H1 (cell line): ENCODE measurements around the gene SLC44A5. TPM values are rescaled to one million over a fixed set of nuclear protein-coding genes. Genes with fewer than 3 reads are reported as not detected.

Experiments
- CTCF ChIA-PET: fragments of 300-600 bp; sonication (Branson Sonifier 250); formaldehyde crosslinking; loops from one replicate; lab custom pipeline; 2021; ENCODE audit not compliant: partially characterized antibody; lab: Charles Lee
- POLR2A ChIA-PET: fragments of 300-600 bp; sonication (Branson Sonifier 250); formaldehyde crosslinking; loops from one replicate; lab custom pipeline; 2021; ENCODE audit warnings: inconsistent platforms; ENCODE audit not compliant: partially characterized antibody; lab: Charles Lee
- DNase-seq, 2 experiments: peaks; one replicate each; pipeline versions ENCODE4 v3.0.0 to v3.0.0-alpha.2; 2010 to 2022; ENCODE audit warnings: low spot score in 2 of 2, low read depth in 1 of 2, mixed read lengths in 1 of 2
- FAIRE-seq: peaks from 2 replicates; lab custom pipeline; 2011; peaks lifted over from hg19 to GRCh38; lab: Jason Lieb, UNC
- H2AFZ ChIP-seq: 2 replicates; pipeline ENCODE4 v1.8.1; 2012; ENCODE audit warnings: low read length, inconsistent platforms
- H2AK5ac ChIP-seq: 2 replicates; pipeline ENCODE4 v1.6.1; 2013; ENCODE audit warnings: low read depth, low read length
- H2BK120ac ChIP-seq: replicated peaks from 2 replicates; pipeline ENCODE3; 2013; ENCODE audit warnings: low read depth, low read length, inconsistent platforms
- H2BK12ac ChIP-seq: 2 replicates; pipeline ENCODE4 v1.6.1; 2013; ENCODE audit warnings: low read depth, low read length
- H2BK15ac ChIP-seq: 2 replicates; pipeline ENCODE4 v1.6.1; 2013; ENCODE audit warnings: low read length
- H2BK20ac ChIP-seq: 2 replicates; pipeline ENCODE4 v1.6.1; 2013; ENCODE audit warnings: low read length
- H2BK5ac ChIP-seq: 2 replicates; pipeline ENCODE4 v1.6.1; 2013; ENCODE audit warnings: low read depth, low read length
- H3K14ac ChIP-seq: 2 replicates; pipeline ENCODE4 v1.6.1; 2013; ENCODE audit warnings: inconsistent platforms; ENCODE audit not compliant: insufficient read length
- H3K18ac ChIP-seq: 2 replicates; pipeline ENCODE4 v1.6.1; 2013; ENCODE audit warnings: low read length; ENCODE audit errors: extremely low read depth
- H3K23ac ChIP-seq: 2 replicates; pipeline ENCODE4 v1.6.1; 2013; ENCODE audit warnings: inconsistent platforms; ENCODE audit not compliant: insufficient read length
- H3K23me2 ChIP-seq: 2 replicates; pipeline ENCODE4 v1.6.1; 2013; ENCODE audit warnings: low read depth, low read length
- H3K27ac ChIP-seq: 2 replicates; pipeline ENCODE4 v1.6.1; 2011; ENCODE audit warnings: low read depth, low read length, inconsistent platforms
- H3K27me3 ChIP-seq, 4 experiments: replicated peaks in 1 of 4; 1 replicate in 1 of 4; 2 replicates in 3 of 4; pipeline versions ENCODE4 v1.6.1 to v1.8.1; 2011 to 2013; ENCODE audit warnings: low read length in 3 of 4, mild to moderate bottlenecking in 3 of 4, inconsistent platforms in 2 of 4, mixed read lengths in 2 of 4, moderate library complexity in 1 of 4; ENCODE audit not compliant: control insufficient read depth in 3 of 4, insufficient read depth in 3 of 4; ENCODE audit errors: extremely low read depth in 1 of 4
- H3K36me3 ChIP-seq, 4 experiments: 2 replicates each; pipeline versions ENCODE4 v1.6.1 to v1.8.1; 2011 to 2013; ENCODE audit warnings: mild to moderate bottlenecking in 4 of 4, low read length in 3 of 4, moderate library complexity in 2 of 4, control low read depth in 1 of 4, inconsistent platforms in 1 of 4; ENCODE audit not compliant: insufficient read depth in 4 of 4, control insufficient read depth in 2 of 4
- H3K4ac ChIP-seq: replicated peaks from 2 replicates; pipeline ENCODE3; 2013; ENCODE audit warnings: low read length, low read depth, mixed read lengths, inconsistent platforms; ENCODE audit not compliant: insufficient read length
- H3K4me1 ChIP-seq, 4 experiments: replicated peaks in 1 of 4; 1 replicate in 1 of 4; 2 replicates in 3 of 4; pipeline versions ENCODE4 v1.6.1 to v1.8.1; 2011 to 2013; ENCODE audit warnings: low read length in 3 of 4, inconsistent platforms in 2 of 4, mixed read lengths in 1 of 4; ENCODE audit not compliant: insufficient read depth in 4 of 4, control insufficient read depth in 3 of 4
- H3K4me2 ChIP-seq, 2 experiments: 2 replicates each; pipeline versions ENCODE4 v1.6.1 to v1.8.1; 2011 to 2013; ENCODE audit warnings: low read depth in 2 of 2, low read length in 2 of 2, control low read depth in 1 of 2, inconsistent platforms in 1 of 2, mild to moderate bottlenecking in 1 of 2; ENCODE audit not compliant: insufficient read depth in 1 of 2
- H3K4me3 ChIP-seq, 4 experiments: fragments of 200-600, 300-600 bp in 1 of 4; sonication (generic), shearing (Covaris generic), sonication (Bioruptor Twin) in 1 of 4; 2 replicates each; pipeline versions ENCODE4 v1.5.1 to v1.8.1; 2011 to 2016; ENCODE audit warnings: low read length in 4 of 4, low read depth in 3 of 4, control low read depth in 2 of 4, inconsistent platforms in 2 of 4, mild to moderate bottlenecking in 2 of 4, mixed read lengths in 1 of 4, moderate library complexity in 1 of 4; ENCODE audit not compliant: insufficient read depth in 2 of 4; ENCODE audit errors: extremely low read depth in 1 of 4
- H3K56ac ChIP-seq: replicated peaks from 2 replicates; pipeline ENCODE3; 2013; ENCODE audit warnings: low read depth, mild to moderate bottlenecking, mixed read lengths, low read length, inconsistent platforms; ENCODE audit not compliant: insufficient read length
- H3K79me1 ChIP-seq: 2 replicates; pipeline ENCODE4 v1.6.1; 2013; ENCODE audit warnings: low read depth, low read length, control low read depth
- H3K79me2 ChIP-seq, 2 experiments: 2 replicates each; pipeline versions ENCODE4 v1.6.1 to v1.8.1; 2012 to 2013; ENCODE audit warnings: low read length in 2 of 2, mild to moderate bottlenecking in 2 of 2, inconsistent platforms in 1 of 2; ENCODE audit not compliant: insufficient read depth in 2 of 2, control insufficient read depth in 1 of 2
- H3K9ac ChIP-seq, 4 experiments: replicated peaks in 1 of 4; 1 replicate in 1 of 4; 2 replicates in 3 of 4; pipeline versions ENCODE4 v1.6.1 to v1.8.1; 2011 to 2013; ENCODE audit warnings: low read depth in 3 of 4, low read length in 3 of 4, control low read depth in 2 of 4, mild to moderate bottlenecking in 2 of 4, moderate library complexity in 2 of 4, inconsistent platforms in 1 of 4; ENCODE audit errors: extremely low read depth in 1 of 4
- H3K9me3 ChIP-seq, 2 experiments: 2 replicates each; pipeline versions ENCODE4 v1.6.1 to v1.8.1; 2012 to 2013; ENCODE audit warnings: mild to moderate bottlenecking in 2 of 2, moderate library complexity in 2 of 2, control low read depth in 1 of 2, inconsistent platforms in 1 of 2, low read depth in 1 of 2, low read length in 1 of 2, mixed read lengths in 1 of 2; ENCODE audit not compliant: insufficient read depth in 2 of 2
- H4K20me1 ChIP-seq, 2 experiments: replicated peaks in 1 of 2; 2 replicates each; pipeline versions ENCODE3 to v1.8.1; 2011 to 2013; ENCODE audit warnings: inconsistent platforms in 2 of 2, low read length in 2 of 2, mild to moderate bottlenecking in 1 of 2; ENCODE audit not compliant: insufficient read depth in 2 of 2, control insufficient read depth in 1 of 2
- H4K5ac ChIP-seq: 2 replicates; pipeline ENCODE4 v1.6.1; 2013; ENCODE audit warnings: low read length, low read depth, mixed read lengths, inconsistent platforms; ENCODE audit not compliant: insufficient read length
- H4K8ac ChIP-seq: 2 replicates; pipeline ENCODE4 v1.8.0; 2013; ENCODE audit warnings: mild to moderate bottlenecking, moderate library complexity, low read length, inconsistent platforms; ENCODE audit not compliant: insufficient read depth; ENCODE audit errors: extremely low read depth
- H4K91ac ChIP-seq: replicated peaks from 2 replicates; pipeline ENCODE3; 2013; ENCODE audit warnings: low read length, mixed read lengths, inconsistent platforms; ENCODE audit not compliant: insufficient read length
- GTF2F1 ChIP-seq: IDR thresholded peaks from 2 replicates; pipeline ENCODE4 v1.6.1; 2012; ENCODE audit warnings: low read depth, low read length, improper control_type of control experiment, borderline replicate concordance
- NANOG ChIP-seq: IDR thresholded peaks from 2 replicates; pipeline ENCODE4 v1.6.1; 2011; ENCODE audit warnings: low read length, low read depth, mild to moderate bottlenecking, inconsistent platforms; ENCODE audit not compliant: insufficient read depth, poor library complexity, severe bottlenecking
- POLR2A ChIP-seq, 2 experiments: IDR thresholded peaks; 1 replicate in 1 of 2; 2 replicates in 1 of 2; pipeline ENCODE4 v1.6.1; 2011; ENCODE audit warnings: low read depth in 2 of 2, low read length in 2 of 2, mild to moderate bottlenecking in 2 of 2; ENCODE audit errors: control extremely low read depth in 1 of 2
- RXRA ChIP-seq: IDR thresholded peaks from 2 replicates; pipeline ENCODE4 v1.6.1; 2011; ENCODE audit warnings: low read depth, mild to moderate bottlenecking, low read length, moderate library complexity; ENCODE audit not compliant: insufficient read depth
- SAP30 ChIP-seq: fragments of 300-600 bp; sonication (generic); IDR thresholded peaks from 2 replicates; pipeline ENCODE4 v1.7.1; 2012; ENCODE audit warnings: low read length, moderate library complexity, mild to moderate bottlenecking, inconsistent platforms; ENCODE audit not compliant: insufficient read depth, insufficient replicate concordance
- SIX5 ChIP-seq: IDR thresholded peaks from 2 replicates; pipeline ENCODE4 v1.6.1; 2011; ENCODE audit warnings: mild to moderate bottlenecking, low read depth, low read length
- SP1 ChIP-seq: IDR thresholded peaks from 2 replicates; pipeline ENCODE4 v1.6.1; 2011; ENCODE audit warnings: low read depth, low read length
- WGBS, 2 experiments: shearing (Covaris generic) in 1 of 2; methylation state at CpG; one replicate each; pipeline versions ENCODE4 v1.1.6 to v1.1.7; 2013 to 2015; ENCODE audit warnings: low lambda C conversion rate in 2 of 2, mixed read lengths in 2 of 2, inconsistent platforms in 1 of 2, low coverage in 1 of 2, missing lambda C conversion rate in 1 of 2; ENCODE audit not compliant: insufficient replicate concordance in 2 of 2, insufficient coverage in 1 of 2, insufficient read length in 1 of 2; ENCODE audit errors: extremely low coverage in 1 of 2, missing lambda C conversion rate in 1 of 2; 5-methylcytosine and 5-hydroxymethylcytosine counted together
- polyA plus RNA-seq, 7 experiments: library from polyadenylated mRNA; depleted of rRNA in 3 of 7; stranded (reverse) in 5 of 7; unstranded in 2 of 7; fragments of >200 nt in 5 of 7; fragments of 200-250 nt in 2 of 7; gene quantifications; 1 replicate in 5 of 7; 2 replicates in 1 of 7; 4 replicates in 1 of 7; pipeline versions ENCODE4 v1.2.1 to v1.2.3, GENCODE V29; 2011 to 2013; ENCODE audit warnings: missing spikeins in 2 of 7, mixed read lengths in 2 of 7
- total RNA-seq: library from RNA; stranded (reverse); fragmentation: NEBNext Ultra II Directional; extraction: Animal tissue kit (Norgen Biotek cat#: 25700); gene quantifications from 2 replicates; pipeline ENCODE4 v1.2.1, GENCODE V29; 2021

SLC44A5 gene
- total and polyA plus RNA-seq, 2 of the 8 experiments (the other 6 are each of a cell fraction or from before 2014, with no cell fraction given) = 1.8 to 3.3 TPM

DNA sequence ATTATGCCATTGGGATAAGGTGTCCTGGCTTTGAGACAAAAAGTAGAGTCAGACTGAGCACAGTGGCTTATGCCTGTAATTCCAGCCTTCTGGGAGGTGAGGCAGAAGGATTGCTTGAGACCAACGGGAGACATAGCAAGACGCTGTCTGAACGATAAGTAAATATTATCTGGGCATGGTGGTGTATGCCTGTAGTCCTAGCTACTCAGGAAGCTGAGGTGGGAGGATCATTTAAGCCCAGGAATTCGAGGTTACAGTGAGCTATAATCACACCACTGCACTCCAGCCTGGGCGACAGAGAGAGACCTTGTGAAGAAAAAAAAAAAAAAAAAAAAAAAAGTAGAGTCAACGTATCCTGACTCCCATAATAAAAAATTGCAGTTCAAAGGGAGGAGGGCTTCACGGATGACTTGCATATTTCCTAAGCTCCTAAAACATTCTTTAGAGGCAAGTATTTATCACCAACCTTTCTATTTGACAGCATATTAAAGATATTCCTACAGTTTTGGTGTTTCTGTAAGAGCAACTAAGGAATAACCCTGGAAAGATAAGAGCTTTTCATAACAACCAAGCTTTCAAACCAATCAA lies 141.2 kb downstream of the SLC44A5 start:
- H3K23ac ChIP-seq = no peak overlapping the region
- H3K27ac ChIP-seq = no peak overlapping the region
- H3K14ac ChIP-seq = no peak overlapping the region
- no peak overlapping the region for H2AK5ac ChIP-seq
- no peaks in the 10 kb centered on the region; the same call in 1 of the 2 replicates for H3K23me2 ChIP-seq
- no peak overlapping the region for H4K5ac ChIP-seq
- no peak overlapping the region for H2BK12ac ChIP-seq
- no peak overlapping the region for H4K91ac ChIP-seq
- CTCF ChIA-PET = interaction anchor here (0.6 to 1.7 kb wide), 2 partner anchors 145 to 237 kb away, joined by 3 to 6 read pairs; no protein-coding TSS in a partner anchor
- TF ChIP-seq NANOG = no peak
- no peak for TF ChIP-seq RXRA
- TF ChIP-seq SAP30 = no peak
- no peak for TF ChIP-seq POLR2A (IDR thresholded peaks at IDR 0.05; ENCODE audit: control extremely low read depth in 1 of 2, low read depth in 2 of 2, low read length in 2 of 2)
- TF ChIP-seq GTF2F1 = no peak
- TF ChIP-seq SIX5 = no peak
- TF ChIP-seq SP1 = no peak
- TF ChIP-seq, all 59 proteins: peak for 0
- FAIRE-seq (no peak), DNase-seq (no peak)
- H2BK5ac ChIP-seq = no peak overlapping the region
- H3K18ac ChIP-seq = no peak overlapping the region
- H3K4me3 ChIP-seq = no peak overlapping the region
- no peak overlapping the region for H4K8ac ChIP-seq
- no peaks in the 10 kb centered on the region for H3K79me1 ChIP-seq
- no peak overlapping the region for H3K9ac ChIP-seq
- no peaks in the 10 kb centered on the region for H3K36me3 ChIP-seq
- no peak overlapping the region for H3K56ac ChIP-seq
- 93% methylated on average over 7 of the region's 7 CpGs; no CpG with 5 or more reads in 1 of the 2 experiments for WGBS, 2 experiments
- POLR2A ChIA-PET = no interaction called here
- H4K20me1 ChIP-seq = no peaks in the 10 kb centered on the region
- no peaks in the 10 kb centered on the region for H3K9me3 ChIP-seq
- H3K79me2 ChIP-seq = no peaks in the 10 kb centered on the region
- no peak overlapping the region for H2BK15ac ChIP-seq
- H3K27me3 ChIP-seq = no peaks in the 10 kb centered on the region
- H3K4ac ChIP-seq = no peak overlapping the region
- H3K4me1 ChIP-seq = no peaks in the 10 kb centered on the region
- no peak overlapping the region for H3K4me2 ChIP-seq
- no peak overlapping the region for H2AFZ ChIP-seq
- no peak overlapping the region for H2BK120ac ChIP-seq
- H2BK20ac ChIP-seq = no peak overlapping the region
